GM18867 (cell line): ENCODE data around the gene RAB8B.

Experiments
- ATAC-seq: cut with Tn5 transposase; IDR thresholded peaks from one replicate; pipeline ENCODE4 v1.9.1; 2021; ENCODE audit warnings: mild to moderate bottlenecking, moderate library complexity; ENCODE audit not compliant: unreplicated experiment

The RAB8B gene

GRCh38 chr15:63188926-63189871 is at the start of gene RAB8B:
Gene RAB8B, plus strand, starts transcription at chr15:63189606. Its CDS starts 19 bp downstream, at chr15:63189625.
- ATAC-seq = peak; percentile 79

- no peak for ATAC-seq
Observed at GRCh38 chr15:63140936-63141335, 48.5 kb upstream of the RAB8B start.

- no peak for ATAC-seq
Observed at GRCh38 chr15:63145426-63145825, 44.0 kb upstream of the RAB8B start.

GRCh38 chr15:63146684-63147083 is 42.7 kb upstream of the RAB8B start:
- ATAC-seq = no peak

DNA sequence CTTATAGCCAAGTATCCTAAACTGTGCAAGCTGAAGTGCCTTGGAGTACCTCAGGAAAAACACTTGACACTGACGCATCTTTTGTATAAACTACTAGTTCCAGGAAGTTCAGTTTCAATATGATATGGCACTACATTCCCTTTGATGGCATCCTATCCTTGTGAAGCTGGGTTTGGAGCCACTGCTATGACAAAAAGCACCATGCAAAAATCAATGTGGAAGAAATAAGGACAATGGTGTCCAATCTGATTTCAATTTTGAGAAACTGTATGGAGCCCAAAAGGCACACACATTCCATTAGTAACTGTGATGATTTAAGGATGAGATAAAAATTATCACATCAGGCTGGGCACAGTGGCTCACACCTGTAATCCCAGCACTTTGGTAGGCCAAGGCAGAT is 37.7 kb upstream of the RAB8B start:
- ATAC-seq = no peak

DNA sequence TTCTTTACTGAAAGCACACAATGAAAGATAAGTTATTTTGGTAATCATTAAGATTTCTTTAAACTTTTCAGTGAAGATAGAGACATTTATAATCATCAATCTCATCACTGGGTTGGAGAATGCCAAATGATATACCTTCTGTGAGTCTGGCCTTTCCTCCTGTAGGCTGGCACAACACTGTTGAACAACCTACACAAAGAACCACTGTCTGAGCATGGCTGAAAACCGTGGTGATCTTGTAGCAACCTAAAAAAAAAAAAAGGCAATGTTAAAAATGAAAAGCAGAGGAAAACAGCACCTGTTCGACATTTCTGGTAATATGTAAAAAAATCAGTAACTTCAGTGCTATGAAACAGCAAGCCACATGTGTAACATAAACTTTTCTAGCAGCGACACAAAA is 33.9 kb upstream of the RAB8B start:
- no peak for ATAC-seq

- peak; percentile 2 for ATAC-seq
Observed at GRCh38 chr15:63156086-63156710, 33.2 kb upstream of the RAB8B start.

DNA sequence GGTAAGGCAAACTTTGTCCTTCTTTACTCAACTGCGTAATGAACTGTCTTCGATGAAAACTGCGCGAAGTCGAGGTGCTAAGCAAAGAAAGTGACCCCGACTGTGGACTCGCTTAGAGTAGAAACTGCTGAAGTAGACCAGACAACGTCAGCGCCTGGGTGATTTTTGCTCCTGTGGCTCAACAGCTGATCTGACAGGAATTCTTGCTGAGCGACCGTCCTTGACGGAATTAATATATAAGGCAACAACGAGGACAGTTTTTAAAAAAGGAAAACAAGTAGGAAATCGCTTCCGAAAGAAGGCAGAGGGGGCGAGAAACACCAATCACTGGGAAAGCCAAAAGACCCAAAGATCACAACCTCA is 32.7 kb upstream of the RAB8B start:
- peak; percentile 29 for ATAC-seq

- peak; percentile 85 for ATAC-seq
Observed at GRCh38 chr15:63157118-63157843, 32.1 kb upstream of the RAB8B start, which contains the start of gene RPS27L. Gene RPS27L, minus strand, starts transcription at chr15:63157477. Its CDS starts 72 bp downstream, at chr15:63157405.

DNA sequence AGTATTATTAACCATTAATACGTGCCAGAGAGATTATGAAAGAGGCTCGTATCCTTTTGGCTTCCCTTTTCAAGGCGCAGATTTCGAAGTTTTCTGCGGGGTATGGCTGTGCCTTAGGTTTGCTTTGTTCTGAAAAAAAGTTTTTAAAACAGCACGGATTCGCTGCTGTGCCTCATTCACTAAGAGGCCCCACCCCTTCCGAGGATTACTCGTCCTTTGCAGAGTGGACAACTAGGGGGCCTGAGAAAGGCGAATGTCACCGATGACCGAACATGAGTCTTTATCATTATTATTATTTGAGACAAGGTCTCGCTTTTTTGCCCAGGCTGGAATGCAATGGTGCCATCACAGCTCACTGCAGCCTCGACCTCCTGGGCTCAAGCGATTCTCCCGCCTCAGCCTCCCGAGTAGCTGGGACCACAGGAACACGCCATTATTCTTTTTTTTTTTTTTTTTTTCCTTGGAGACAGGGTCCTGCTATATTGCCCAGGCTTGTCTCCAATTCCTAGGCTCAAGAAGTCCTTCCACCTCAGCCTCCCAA is 31.4 kb upstream of the RAB8B start:
- ATAC-seq = peak; percentile 30

DNA sequence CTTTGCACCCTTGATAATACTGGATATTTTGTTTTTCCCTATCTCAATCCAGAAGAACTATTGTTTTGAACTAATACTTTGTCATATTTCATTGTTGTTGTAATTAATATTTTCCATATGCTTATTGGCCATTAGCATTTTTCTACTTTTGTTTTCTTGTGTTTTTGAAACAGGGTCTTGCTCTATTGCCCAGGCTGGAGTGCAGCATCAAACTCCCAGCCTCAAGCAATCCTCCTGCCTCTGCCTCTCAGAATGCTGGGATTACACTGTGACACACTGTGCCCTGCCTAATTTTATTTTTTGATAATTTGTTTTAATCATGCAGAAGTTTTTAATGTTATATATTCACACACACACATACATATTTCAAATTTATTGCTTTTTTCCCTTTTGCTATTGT is 28.8 kb upstream of the RAB8B start:
- ATAC-seq = no peak

GRCh38 chr15:63163217-63163616 is 26.2 kb upstream of the RAB8B start:
- no peak for ATAC-seq

GRCh38 chr15:63165166-63165859 is 24.1 kb upstream of the RAB8B start:
- no peak for ATAC-seq

DNA sequence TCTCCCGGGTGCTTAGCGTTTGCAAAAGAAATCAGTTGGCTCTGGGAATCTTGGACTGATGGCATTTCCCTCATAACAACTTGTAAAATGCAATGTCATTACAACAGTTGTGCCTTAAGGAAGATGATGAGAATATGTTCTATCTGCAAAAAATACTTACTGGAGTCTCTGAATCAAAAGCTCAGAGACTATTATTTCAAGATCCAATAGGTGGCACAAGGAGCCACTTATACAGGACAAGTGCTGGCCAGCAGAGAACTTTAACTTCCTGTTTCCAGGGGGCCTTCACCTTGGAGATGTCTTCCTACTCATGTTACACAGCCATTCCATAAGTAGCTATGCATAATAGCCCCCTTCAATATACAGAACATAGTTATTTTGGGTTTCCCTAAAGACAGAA is 23.2 kb upstream of the RAB8B start:
- no peak for ATAC-seq

DNA sequence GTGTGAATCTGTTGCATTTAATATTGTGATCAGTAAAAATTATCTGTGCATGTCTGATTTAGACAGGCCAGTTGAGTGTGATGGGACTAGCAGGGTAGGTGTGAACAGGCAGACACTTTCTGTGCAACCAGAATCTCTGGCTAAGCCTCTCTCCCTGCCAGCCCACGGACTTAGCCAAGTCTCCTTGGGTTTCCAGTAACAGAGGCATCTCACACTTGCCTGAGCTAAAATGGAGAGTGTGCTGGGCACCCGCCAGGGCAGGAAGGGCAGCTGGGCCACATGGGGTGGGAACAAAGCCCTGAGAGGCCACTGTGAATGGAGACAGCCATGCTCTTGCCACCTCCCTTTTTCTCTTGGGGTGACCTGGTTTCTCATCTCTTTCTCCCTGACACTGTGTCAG is 19.6 kb upstream of the RAB8B start:
- ATAC-seq = no peak

DNA sequence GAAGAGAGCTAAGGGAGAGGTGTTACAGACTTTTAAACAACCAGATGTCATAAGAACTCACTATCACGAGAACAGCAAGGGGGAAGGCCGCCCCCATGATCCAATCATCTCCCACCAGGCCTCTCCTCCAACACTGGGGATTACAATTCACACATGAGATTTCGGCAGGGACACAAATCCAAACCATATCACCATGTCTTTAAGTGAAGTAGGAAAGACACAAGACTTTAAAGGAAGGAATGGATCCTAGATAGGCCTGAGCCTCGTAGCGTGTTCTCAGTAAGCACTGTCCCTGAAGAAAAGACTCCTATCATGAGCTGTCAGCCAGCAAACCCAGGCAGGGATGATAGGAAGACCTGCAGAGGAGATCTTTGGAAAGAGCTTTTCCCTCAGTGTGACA is 17.0 kb upstream of the RAB8B start:
- no peak for ATAC-seq

GRCh38 chr15:63172851-63173451 is 16.5 kb upstream of the RAB8B start:
- ATAC-seq = no peak

DNA sequence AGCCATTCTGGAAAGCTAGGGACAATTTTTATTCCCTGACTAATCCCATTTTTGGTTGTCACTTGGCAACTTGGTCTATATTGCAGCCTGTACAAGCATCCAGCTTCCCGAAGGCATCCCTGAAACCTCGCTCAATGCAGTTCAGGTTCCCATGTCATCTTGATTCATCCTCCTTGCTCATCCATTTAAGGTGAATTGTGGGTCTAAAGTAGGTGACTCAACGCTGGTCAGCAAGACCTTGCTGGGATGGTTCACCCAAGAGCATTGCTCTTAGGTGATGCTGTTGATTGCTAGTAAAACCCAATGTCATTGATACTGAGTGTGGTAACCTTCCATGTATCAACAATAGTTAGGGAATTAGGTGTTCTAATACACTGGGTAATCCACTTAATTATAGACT is 13.1 kb upstream of the RAB8B start:
- no peak for ATAC-seq

DNA sequence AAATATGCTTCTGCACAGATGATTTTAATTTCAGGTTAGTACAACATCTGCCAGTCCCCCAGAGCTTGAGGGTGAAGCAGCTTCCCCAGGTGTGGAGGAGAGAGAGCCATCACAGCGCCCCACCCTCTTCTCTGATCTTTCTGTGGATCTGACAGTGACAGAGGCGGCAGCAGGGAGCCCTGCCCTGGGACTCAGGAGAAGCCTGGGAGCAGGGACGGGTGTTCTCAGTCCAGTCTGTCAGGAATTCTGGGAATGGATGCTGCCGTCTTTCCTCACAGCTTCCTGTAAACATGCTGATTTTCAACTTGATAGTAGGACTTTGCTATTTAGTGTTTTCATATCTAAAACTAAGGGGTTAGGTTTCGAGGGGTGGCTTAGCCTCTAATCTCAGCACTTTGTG is 11.4 kb upstream of the RAB8B start:
- ATAC-seq = no peak

DNA sequence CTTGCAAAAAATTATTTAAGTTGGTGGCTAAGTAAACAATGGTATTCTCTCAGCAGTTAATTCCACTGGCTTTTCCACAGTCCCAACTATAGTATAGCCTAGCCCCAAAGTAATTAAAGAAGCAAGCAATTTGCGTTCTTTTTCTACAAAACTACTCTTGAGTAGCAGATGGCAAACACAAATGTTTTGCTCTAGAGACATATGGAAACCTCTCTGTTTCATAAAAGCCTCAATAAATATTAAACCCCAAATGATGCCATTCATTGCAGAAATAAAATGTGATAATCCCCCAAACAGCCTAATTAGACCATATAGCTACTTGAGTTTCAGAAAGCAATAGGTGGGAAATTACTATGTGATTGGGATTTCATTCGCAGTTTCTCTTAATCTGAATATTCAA is 8.7 kb upstream of the RAB8B start:
- ATAC-seq = no peak
